ENCODE measurements around the gene ACIN1. TPM values are rescaled to one million over a fixed set of nuclear protein-coding genes. Genes with fewer than 3 reads are reported as not detected.

The ACIN1 gene
- total and polyA plus RNA-seq, 2 of the 13 experiments (the other 11 are each of a cell fraction or from before 2014, with no cell fraction given): 165 to 183 TPM

- TF ChIP-seq HNRNPUL1 (IDR thresholded peaks at IDR 0.05; ENCODE audit: low read depth, low read length) (no peak), MED13 (CRISPR knock-in tag; IDR thresholded peaks at IDR 0.05) (no peak), MTF1 (CRISPR knock-in tag; IDR thresholded peaks at IDR 0.05) (no peak), ZNF782 (CRISPR knock-in tag; IDR thresholded peaks at IDR 0.05; ENCODE audit: borderline replicate concordance) (peak; percentile 26; the same call in 1 of the 2 replicates), ZBTB7A (CRISPR knock-in tag; IDR thresholded peaks at IDR 0.05) (peak; percentile 40; the same call in 1 of the 2 replicates), HNRNPK (IDR thresholded peaks at IDR 0.05; ENCODE audit: low read depth, low read length, poor library complexity, severe bottlenecking) (no peak), KLF12 (CRISPR knock-in tag; IDR thresholded peaks at IDR 0.05; ENCODE audit: borderline replicate concordance) (no peak), GPBP1L1 (CRISPR knock-in tag; IDR thresholded peaks at IDR 0.05) (no peak), ZNF598 (CRISPR knock-in tag; IDR thresholded peaks at IDR 0.05; ENCODE audit: borderline replicate concordance) (peak; percentile 92; the same call in 1 of the 2 replicates), ZBTB33 (CRISPR knock-in tag; IDR thresholded peaks at IDR 0.05) (peak; percentile 72), POLR2G (IDR thresholded peaks at IDR 0.05; ENCODE audit: low read depth, low read length) (peak; percentile 99), GZF1 (CRISPR knock-in tag; IDR thresholded peaks at IDR 0.05) (0 out of 2 replicates have a peak, but pooled peaks have one; percentile 28), CEBPB (IDR thresholded peaks at IDR 0.05; ENCODE audit: borderline replicate concordance, low read depth, low read length) (no peak), JARID2 (CRISPR knock-in tag; IDR thresholded peaks at IDR 0.05; ENCODE audit: insufficient replicate concordance) (no peak), NFATC3 (CRISPR knock-in tag; IDR thresholded peaks at IDR 0.05) (0 out of 2 replicates have a peak, but pooled peaks have one; percentile 57), FOXA1 (IDR thresholded peaks at IDR 0.05) (no peak), FOXA1 (CRISPR knock-in tag; IDR thresholded peaks at IDR 0.05) (peak; percentile 41; the same call in 1 of the 2 replicates), ZZZ3 (CRISPR knock-in tag; IDR thresholded peaks at IDR 0.05; ENCODE audit: borderline replicate concordance) (peak; percentile 80; the same call in 1 of the 2 replicates), REL (CRISPR knock-in tag; conservative IDR thresholded peaks at IDR 0.05) (no peak), NFKBIZ (CRISPR knock-in tag; IDR thresholded peaks at IDR 0.05) (0 out of 2 replicates have a peak, but pooled peaks have one; percentile 70), ZIK1 (CRISPR knock-in tag; IDR thresholded peaks at IDR 0.05; ENCODE audit: borderline replicate concordance, low read depth) (no peak; the same call in 1 of the 2 replicates), HMGXB4 (CRISPR knock-in tag; IDR thresholded peaks at IDR 0.05; ENCODE audit: borderline replicate concordance in 1 of 2, low read depth in 1 of 2) (peak; percentile 91 to 99), ZFP37 (CRISPR knock-in tag; IDR thresholded peaks at IDR 0.05; ENCODE audit: borderline replicate concordance) (no peak; the same call in 1 of the 2 replicates), FIP1L1 (IDR thresholded peaks at IDR 0.05; ENCODE audit: borderline replicate concordance, insufficient read depth, low read depth, low read length) (peak; percentile 46; the same call in 1 of the 2 replicates)
Measured at GRCh38 chr14:23071244-23071920, 23.6 kb downstream of the ACIN1 start (continued).

All from HepG2 (cell line).